SIG-M5 treated with dmso at 0.1 percent for 504 hours (cell line): ENCODE measurements around the gene BCKDHA.

Experiments used
- DNase-seq: peaks from one replicate; lab custom pipeline; 2025; ENCODE audit not compliant: unreplicated experiment; lab: John Stamatoyannopoulos, UW

BCKDHA gene

DNA sequence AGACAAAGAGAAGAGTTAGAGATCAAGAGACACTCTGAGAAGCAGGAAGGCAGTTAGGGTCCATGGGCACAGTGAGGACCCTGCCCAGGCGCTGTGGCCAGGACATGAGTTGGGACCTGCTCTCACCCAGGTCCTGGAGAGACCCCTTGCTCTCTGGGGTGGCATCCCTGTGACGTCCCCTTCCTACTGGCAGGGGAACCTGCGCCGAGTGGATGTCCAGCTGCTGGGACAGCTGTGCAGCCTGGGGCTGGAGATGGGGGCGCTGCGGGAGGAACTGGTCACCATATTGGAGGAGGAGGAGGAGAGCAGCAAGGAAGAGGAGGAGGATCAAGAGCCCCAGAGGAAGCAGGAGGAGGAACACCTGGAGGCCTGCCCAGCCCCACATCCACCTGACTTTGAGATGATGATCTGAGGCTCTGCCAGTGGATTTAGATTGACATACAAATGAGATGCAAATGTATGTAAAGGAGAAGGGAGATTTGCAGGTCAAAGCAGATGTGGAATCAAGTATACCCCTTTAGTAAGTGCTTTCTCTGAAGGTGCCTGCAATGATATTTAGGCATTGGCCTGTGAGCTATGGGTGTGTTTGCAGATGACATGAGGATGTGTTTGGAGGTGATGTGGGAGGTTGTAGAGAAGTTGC lies 46.3 kb downstream of the BCKDHA start:
- DNase-seq, result no peak

DNA sequence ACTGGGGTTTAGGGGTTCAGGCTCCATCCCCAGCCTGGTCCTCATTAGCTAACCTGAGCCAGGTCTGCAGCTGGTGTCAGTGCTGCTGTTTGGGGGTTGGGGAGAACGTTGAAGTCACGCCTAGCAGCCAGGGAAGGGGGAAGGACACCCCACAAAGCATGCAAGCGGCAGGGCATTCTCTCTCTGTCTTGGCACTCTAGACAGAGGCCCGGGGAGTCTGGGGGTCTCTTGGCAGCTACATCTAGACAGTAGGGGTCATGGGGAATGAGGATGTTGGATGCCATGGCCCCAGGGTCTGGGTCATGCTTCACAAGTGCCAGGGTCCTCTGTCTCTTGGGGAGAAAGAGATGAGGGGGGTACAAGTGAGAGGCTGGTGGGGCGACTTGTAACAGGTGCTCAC lies 48.0 kb downstream of the BCKDHA start:
- no peak for DNase-seq

DNA sequence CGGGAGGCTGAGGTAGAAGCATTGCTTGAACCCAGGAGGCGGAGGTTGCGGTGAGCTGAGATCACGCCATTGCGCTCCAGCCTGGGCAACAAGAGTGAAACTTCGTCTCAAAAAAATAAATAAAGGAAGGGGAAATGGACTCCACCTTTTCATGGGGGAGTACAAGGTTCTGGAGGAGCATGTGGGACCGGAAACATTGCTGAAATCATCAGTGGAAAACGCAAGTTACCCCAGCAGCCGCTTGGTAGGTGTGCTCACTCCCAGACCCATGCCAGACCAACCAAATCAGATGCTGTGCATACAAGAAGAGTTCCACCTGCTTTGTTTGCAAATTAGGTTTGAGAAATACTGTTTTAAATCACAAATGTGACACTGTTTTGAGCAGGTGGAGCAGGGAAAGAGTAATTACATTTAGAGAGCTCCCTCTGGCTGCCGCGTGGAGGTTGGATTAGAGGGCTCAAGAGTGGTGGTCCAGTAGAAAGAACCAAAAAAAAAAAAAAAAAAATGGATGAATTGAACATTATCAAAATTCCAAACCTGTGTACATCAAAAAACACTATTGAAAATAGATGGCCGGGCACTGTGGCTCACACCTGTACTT lies 50.2 kb downstream of the BCKDHA start:
- no peak for DNase-seq

DNA sequence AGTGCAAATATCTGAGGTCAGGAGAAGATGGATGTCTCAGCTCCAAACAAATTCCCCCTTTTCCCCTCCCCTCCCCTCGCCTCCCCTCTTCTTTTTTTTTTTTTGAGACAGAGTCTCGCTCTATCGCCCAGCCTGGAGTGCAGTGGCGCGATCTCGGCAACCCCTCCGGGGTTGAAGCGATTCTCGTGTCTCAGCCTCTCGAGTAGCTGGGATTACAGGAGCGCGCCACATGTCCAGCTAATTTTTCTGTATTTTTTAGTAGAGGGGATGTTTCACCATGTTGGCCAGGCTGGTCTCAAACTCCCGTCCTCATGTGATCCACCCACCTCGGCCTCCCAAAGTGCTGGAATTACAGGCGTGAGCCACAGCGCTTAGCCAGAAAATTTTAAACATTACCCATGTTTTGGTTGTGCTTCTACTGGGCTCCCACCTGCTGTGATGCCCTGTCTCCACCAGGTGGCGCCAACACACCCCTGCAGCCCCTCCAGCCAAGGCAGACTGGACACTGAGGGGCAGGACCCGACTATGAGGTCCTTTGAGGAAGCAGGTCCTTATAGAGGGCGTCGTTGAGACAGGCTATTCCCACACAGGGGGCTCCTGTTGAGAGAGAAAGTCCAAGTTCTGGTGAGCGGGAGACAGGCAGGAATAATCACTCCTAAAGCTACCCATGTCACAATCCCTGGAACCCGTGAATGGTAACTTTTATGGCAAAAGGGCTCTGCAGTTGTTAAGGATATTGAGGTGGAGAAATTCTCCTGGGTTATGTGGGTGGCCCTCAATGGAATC lies 51.7 kb downstream of the BCKDHA start:
- peak; percentile 43 for DNase-seq

DNA sequence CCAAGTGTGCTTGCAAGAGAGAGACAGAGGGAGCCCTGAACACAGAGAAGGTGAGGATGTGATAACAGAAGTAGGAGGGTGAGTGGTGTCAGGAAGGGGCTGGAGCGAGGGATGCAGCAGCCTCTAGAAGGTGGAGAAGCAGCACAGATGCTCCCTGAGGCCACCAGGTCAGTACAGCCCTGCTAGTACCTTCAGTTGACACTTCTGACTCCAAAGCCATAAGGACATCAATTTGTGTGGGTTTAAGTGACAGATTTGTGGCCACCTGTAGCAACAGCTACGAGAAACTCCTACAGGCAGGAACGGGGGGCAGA lies 52.2 kb downstream of the BCKDHA start:
- DNase-seq, result no peak

DNA sequence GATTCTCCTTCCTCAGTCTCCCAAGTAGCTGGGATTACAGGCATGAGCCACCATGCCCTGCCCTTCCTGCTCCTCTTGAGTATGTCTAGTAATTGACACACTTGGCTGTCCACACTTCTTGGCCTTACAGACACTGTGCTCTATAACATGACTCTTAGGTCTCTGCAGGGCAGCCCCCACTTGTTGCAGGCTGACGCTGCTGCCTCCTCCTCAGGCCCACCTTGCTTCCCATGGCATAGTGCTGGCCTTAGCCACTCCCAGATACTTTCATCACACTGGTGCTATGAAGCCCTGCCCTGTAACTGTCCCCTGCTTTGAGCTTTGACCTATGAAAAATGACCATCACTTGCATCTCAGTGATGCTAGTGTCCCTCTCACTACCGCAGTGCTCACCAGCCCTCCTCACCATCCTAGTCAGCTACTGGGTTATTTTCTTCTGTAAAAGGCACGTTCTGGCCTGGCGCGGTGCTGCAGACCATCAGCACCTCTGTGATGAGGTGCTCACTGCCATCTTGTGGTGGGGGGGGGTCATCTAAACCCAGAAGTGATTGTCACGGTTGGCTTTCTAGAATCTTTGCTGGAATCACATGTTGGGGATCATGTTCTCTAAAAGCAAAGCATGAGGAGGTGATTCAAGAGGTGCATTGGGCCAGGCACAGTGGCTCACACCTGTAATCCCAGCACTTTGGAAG lies 55.1 kb downstream of the BCKDHA start:
- DNase-seq, result no peak

DNA sequence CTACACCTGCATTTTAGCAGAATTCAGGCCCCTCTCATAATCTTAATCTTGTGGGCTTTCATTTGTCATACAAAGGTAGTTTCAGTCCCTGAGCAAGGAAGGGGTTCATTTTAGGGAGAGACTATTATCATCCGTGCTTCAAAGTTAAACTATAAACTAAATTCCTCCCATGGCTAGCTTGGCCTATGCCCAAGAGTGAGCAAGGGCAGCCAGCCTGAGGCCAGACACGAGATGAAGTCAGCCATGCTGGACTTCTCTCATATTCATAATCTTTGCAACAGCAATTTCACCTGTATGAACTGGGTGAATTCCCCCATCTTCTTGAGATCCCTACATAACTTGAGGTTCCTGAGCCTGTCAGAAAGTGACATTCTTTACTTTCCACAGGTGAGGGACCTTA lies 58.3 kb downstream of the BCKDHA start:
- DNase-seq, result no peak

DNA sequence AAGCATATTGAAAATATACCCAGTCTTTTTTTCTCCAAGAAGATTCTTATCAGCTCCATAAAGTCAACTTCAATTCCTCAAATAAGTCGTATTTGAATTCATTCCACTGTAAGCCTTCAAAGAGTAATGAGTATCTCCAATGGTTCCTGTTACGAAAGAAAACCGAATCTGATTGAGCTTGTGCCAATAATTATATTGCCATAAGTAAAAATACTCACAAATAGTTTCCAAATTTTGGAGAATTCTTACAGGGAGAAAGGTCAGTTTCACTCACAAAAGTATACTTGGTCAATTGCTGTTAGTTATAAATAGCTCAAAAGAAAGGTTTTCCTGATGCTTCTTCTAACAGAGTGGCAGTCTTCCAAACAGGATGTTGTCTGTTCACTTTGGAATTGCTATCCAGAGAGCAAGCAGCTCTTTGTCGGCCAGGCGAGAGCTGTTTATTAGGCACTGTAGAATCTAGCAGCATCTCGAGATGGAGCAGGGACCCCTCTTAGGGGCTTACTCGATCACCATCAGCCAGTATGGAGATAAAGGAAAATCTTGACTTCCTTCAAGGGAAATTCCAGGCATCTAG lies 58.8 kb downstream of the BCKDHA start:
- DNase-seq, result no peak

DNA sequence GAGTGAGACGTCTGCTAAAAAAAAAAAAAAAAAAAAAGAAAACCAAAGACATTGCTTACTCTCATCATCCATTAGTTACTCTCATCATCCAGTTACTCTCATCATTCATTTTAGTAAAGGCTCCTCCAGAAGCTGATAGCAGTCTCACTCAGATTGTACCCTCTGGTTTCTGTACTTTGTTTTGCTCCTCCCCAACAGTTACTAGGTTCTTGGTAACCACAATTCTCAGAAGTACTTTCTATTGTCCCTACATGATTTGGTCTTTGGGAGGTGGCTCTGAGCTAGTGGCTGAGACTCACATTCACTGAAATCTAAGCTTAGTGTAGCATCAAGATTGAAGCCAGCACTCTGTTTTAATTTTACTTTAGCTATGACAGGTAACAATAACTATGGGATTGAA lies 59.6 kb downstream of the BCKDHA start:
- DNase-seq, result no peak

DNA sequence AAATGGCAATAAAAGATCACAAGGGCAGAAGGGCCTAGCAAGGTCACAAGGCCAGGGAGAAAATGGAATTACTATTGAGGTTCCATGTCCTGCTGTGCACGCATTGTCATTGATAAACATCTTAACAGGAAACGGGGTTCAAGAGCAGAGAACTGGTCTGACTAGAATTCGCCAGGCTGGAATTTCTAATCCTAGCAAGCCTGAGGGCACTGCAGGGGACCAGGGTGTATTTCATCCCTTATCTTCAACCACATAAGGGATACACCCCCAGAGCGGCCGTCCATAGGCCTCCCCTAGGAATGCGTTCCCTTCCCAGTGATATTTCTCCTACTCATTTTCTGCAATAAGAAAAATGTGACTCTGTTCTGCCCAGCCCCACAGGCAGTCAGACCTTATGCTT lies 64.9 kb downstream of the BCKDHA start:
- DNase-seq, result no peak

DNA sequence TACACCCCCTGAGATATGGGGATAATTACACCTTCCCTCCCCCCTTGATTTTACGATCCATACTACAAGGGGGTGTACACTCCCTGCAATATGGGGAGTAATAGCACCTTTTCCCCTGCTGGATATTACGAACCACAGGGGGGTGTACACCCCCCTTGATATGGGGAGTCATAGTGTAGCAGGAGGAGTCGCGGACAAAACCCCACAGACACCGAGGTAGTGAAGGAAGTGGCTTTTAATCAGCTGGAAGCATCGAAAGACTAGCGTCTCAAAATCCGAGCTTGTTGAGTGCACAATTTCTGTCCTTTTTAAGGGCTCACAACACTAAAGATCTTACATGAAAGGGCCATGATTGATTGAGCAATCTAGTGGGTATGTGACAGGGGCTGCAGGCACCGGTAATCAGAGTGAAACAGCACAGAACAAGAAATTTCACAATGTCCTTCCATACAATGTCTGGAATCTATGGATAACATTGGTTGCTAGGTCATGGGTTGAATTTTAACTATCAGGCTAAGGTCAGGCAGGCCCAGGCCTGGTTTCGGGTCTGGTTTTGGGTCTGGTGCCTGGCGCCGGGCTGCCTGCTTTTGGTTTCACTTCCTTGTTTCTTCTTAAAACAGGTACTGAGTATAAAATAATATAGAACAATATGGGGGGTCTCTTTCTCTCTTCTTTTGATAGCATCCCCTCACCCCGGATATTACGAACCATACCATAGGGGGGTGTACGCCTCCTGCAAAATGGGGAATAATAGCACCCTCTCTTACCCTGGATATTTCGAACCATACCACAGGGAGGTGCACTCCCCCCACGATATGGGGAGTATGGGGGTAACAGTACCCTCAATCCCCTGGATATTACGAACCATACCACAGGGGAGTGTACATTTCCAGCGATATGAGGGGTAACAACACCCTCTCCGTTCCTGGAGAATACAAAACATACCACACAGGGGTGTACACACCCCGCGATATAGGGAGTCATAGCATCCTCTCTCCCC lies 65.9 kb downstream of the BCKDHA start:
- DNase-seq, result peak; percentile 33
